ENCODE measurements around the gene CDC6.

- no peak for TF ChIP-seq CTCF (IDR thresholded peaks at IDR 0.05; ENCODE audit: low read depth, low read length)
- TF ChIP-seq MAX (IDR thresholded peaks at IDR 0.05; ENCODE audit: low read depth, low read length) = no peak
- no peak for TF ChIP-seq POLR2A (IDR thresholded peaks at IDR 0.05; ENCODE audit: extremely low read depth, insufficient read length)
- no peak for TF ChIP-seq MYC (IDR thresholded peaks at IDR 0.05; ENCODE audit: low read depth, low read length)
Observed at GRCh38 chr17:40340880-40341807, 53.5 kb downstream of the CDC6 start.

Data from NB4 (cell line).